Stimulated activated CD8-positive, alpha-beta memory T cell treated with anti-CD3 and anti-CD28 coated beads, Interleukin-15, amount 100 ng/mL, for 24 hours (primary cell): Measurements from ENCODE around the gene PPP1R14B.

Experiments
- DNase-seq: peaks from one replicate; pipeline ENCODE4 v3.0.0-alpha.2; 2020; ENCODE audit warnings: low read depth

PPP1R14B gene

DNA sequence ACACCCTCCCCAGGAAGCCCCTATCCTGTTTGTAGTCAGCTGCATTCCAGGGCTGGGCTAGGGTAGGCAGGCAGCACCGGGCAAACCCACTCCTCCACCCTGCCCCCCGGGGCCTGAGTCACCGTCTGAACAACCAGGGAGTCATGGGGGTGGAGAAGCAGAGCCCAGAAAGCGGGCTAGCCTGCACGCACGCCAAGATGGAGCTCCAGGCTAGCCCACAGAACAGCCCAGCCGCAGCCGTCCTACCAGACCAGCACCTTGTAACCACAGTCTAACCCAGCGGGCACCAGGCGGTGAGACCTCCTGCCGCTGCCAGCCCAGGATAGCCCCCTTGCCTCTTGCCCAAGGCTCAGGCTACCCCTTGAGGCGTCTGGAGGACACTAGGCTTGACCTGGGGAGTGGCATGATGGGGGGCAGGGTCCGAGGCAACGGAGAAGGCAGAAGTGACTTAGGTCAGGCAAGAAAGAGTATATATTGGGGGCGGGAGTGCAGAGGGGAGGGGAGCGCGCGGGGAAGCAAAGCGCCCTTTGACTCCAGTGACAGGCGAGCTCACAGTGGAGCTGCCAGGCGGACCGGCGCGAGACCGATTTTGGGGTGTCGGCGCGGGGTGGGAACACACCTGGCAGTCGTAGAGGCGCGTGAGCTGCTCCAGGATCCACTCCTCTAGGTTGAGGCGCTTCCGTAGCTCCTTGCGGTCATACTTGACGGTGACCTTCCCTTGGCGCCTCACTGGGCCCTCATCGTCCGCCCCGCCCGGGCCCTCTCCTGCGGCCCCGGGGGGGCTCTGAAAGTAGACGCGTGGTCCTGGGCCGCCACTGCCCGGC lies 734 bp downstream of the PPP1R14B start:
- peak; percentile 48 for DNase-seq

DNA sequence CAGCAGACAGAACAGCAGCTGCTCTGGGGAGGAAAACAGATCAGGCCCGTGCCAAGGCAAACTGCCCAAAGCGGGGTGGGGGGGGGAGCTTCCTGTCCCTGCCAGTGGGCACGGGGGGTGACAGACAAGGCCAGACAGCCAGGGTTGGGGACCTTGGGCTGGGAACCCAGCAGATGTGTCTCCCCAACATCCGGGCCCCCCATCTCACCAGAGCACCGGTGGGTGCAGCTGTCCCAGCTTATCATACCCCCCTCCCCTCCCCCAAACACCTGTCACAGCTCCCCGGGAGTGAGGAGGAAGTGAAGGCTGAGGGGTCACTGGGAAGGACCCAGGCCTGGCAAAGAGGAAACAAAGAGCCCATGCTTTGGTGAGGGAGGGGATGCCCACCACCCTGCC lies 1.3 kb downstream of the PPP1R14B start:
- no peak for DNase-seq

DNA sequence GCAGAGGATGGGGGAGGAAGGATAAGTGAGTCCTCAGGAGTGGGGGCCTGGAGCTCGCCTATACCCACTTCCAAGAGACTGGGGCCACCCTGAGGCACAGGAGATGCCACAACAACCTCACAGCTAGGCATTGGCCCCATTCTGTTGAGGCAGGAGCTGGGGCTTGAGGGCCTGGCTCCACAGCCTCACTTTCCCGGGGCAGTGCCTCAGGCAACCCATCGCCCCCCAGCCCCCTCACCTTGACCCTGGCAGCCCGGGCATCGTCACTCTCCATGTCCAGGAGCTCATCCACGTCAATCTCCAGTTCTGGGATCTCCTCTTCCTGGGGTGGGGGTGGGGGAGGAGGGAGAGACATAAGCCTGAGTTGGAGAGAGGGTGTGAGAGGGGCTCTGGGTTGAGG lies 1.8 kb downstream of the PPP1R14B start:
- DNase-seq, result no peak

DNA sequence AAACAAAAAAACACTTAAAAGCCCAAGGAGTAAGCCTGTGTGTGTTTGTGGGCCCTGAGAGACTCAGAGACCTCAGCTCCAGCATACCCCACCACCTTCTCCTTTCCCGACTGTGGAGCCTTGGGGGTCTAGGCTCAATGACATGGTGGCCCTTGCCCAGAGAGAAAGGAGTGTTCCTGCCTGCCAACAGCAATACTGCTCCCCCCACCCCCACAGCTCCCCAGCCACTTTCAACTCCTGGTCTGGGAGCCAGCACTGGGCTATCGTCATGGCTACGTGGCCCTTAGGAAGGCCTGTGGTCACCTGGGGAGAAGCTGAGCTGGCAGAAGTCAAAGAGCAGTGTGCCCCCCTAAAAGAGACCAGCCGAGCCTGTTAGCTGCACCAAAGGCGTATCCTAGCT lies 2.6 kb downstream of the PPP1R14B start:
- no peak for DNase-seq

DNA sequence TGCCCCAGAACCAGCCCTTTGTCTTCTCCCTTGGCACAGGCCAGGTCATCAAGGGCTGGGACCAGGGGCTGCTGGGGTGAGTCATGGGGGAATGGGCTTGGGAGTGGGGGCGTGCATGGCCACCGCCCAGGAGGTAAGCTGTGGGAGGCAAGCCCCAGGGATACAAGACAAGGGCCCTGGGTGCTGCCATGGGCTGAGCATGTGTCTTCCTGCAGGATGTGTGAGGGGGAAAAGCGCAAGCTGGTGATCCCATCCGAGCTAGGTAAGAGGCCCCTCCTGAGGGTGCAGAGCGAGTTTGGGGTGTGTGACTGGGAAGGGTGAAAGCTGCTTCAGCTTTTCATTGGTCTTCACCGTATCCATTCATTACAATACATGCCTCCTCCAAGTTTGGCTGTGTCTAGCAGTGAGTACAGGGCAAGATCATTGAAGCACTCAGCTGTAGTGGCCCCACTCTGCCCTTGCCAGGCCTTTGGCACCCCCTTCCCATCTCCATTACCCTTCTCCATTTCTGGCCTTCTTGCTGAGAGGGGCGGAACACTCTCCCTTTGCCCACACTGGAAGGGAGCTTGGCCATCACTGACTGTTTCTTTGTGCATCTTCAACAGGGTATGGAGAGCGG lies 3.4 kb downstream of the PPP1R14B start:
- DNase-seq, result no peak

DNA sequence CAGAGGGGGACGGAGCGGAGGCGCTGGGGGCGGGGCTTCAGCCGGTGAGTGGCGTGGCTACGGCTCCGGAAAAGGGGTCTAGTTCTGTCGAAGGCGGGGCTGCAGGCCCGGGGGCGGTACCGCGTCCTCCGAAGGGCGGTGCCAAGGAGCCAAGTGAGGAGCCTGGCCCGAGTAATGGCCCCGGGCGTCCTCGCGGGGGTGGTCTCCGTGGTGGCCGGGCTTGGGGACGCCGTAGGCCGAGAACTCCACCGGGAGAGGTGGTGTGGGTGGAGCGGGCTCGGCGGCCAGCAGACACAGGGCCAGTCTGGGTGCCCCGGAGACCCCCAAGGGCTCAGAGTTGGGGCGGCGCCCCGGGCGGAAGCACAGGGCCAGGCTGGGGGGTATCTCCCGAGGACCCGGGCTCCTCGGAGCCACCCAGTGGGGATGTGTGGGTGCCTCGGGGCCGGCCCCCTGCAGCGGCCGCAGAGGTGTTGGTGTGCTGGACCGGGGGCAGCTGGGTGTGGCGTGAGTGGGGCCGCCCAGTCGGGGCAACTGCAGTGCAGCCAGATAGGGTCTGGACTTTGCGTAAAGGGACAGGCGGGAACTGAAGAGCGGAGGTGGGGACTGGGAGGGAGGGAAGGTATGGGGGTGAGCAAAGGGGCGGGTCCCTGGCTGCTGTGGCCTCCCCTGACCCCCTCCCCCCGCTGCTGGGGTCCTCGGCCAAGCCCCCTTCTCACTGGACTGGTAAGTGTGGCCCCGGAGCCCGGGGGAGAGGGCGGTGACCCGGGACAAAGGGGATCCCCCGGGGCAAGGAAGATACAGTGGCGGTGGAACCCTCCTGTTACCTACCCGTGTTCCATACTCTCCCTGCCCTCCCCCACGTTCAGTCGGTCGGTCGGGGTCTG lies 5.0 kb downstream of the PPP1R14B start:
- DNase-seq, result no peak

DNA sequence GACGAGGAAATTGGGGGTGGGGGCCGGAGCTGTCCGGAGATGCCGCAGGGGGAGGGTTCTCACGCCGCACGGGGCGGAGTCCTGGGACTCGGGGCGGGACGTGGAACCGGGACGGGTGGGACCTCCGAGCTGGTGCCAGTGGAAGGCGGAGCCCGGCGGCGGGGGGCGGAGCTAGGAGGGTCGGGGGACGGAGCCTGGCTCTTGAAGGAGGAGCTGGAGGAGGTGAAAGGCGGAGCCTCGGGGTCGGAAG lies 5.6 kb downstream of the PPP1R14B start:
- DNase-seq, result peak; percentile 99

DNA sequence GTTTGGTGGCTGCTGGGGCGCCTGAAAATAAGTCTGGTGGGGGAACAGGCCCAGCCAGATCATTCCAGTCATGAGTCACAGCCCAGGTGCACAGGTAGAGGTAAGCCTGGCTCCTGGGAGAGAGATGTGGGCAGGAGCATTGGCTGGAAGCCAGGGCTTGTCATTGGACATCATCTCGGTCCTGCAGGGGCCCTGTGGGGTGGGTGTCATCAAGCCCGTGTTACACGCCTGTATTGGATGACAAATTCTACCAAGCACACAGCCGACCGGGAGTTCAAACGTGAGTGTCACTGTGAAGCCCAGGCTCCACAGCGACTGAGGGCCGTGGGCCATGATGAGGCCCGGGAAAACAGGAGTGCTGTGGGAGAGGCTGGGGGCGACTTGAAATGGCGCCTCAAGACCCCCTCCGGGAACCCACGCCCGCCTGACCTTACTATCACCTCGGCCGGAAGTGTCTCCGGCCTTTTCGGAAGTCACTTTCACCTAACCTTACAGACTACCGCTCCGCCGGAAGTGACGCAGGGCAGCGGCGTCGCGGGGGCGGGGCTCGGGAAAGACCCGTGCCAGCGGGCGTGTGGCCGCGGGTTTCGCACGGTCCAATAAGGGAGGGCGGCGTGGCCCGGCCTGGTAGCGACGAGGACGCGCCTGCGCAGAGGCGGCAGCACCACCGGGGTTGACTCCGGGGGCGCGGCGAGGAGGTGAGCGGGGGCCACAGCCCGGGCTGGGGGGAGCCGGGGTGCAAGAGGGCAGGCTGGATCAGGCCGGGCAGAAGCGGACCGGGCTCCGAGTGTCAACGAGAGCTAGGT lies 6.1 kb downstream of the PPP1R14B start, which contains the start of gene FKBP2:
Gene FKBP2 (plus strand): TSS at position 661 of the 806 bp plus-strand sequence. CDS start 1,293 bp downstream, outside the sequence.
- peak; percentile 96 for DNase-seq

DNA sequence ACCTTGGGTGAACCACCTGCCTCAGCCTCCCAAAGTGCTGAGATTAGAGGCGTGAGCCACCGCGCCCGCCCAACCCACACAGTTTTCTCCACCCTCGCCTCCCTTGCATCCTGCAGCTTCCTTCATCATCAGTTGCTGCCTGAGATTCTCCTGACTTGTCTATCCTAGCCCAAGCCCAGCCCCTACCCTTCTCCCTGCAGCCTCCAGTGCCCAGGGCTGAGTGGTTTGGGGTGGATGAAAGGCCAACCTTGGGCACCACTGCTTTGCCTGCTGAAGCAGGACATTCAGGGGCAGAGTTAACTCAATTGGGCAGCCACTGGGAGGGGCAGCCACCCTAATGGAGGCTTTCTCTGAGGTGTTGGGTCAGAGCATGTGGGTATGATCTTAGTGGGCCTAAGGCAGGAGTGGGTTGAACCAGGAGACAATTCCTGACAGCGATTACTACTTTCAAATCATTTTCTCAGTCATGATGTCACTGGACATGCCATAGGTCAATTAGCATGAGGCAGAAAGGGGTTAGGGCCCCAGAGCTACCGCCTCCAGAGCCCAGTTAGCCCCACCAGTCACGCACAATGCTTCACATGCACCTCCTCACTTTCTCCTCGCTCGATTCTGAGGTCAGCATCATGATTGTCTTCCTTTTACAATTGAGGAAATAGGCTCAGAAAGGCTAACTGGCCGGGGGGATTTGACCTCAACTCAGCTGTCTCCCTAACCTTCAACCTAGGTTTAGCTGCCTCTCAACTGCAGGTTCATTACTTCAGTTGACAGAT lies 6.9 kb downstream of the PPP1R14B start:
- no peak for DNase-seq

DNA sequence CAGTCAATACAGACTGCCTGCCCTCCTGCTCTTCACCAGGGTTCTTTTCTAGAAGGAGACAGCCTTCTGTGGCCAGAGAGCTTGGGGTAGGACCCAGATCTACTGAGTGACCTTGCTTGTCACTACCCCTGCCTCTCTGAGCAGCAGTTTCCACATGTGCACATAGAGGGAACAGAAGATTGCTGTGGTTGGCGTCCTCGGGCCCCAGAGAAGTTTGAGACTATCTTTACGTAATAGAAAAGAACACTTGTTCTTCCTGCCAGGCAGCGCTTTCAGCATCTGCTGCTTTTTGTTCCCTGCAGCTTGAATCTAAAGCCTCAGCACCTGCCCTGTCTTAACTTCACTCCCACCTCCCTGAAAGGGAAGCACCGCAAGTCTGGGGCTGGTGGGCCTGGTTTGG lies 7.7 kb downstream of the PPP1R14B start:
- DNase-seq, result no peak

DNA sequence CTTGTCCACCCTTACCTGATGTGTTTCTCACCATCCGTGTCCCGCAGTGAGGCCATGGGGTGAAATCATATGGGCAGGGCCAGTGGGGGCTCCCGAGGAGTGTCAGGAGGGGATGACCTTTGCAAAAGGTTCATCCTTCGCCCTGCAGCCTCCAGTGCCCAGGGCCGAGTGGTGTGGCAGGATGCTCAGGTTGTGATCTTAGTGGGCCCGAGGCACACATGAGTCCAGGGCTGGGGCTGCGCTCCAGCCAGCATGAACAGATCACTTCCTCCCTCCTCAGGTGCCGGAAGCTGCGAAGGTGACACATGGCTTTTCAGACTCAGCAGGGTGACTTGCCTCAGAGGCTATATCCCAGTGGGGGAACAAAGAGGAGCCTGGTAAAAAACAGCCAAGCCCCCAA lies 8.7 kb downstream of the PPP1R14B start:
- no peak for DNase-seq

DNA sequence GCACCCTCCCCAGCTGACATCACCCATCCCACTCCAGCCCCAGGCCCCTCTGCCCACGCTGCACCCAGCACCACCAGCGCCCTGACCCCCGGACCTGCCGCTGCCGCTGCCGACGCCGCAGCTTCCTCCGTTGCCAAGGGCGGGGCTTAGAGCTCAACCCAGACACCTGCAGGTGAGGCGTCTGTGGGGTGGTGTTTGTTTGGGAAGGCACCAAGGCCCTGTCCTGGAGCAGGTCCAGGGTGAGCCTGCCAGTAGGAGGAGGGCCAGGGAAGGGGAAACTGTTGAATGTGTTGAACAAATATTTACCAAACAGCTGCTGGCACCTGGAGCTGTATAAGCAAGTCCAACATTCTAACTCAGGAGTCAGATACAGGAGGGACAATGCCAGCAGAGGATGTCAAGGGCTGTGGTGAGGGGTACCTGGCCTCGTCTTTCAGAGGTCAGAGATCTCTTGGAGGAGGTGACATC lies 9.2 kb downstream of the PPP1R14B start:
- no peak for DNase-seq

DNA sequence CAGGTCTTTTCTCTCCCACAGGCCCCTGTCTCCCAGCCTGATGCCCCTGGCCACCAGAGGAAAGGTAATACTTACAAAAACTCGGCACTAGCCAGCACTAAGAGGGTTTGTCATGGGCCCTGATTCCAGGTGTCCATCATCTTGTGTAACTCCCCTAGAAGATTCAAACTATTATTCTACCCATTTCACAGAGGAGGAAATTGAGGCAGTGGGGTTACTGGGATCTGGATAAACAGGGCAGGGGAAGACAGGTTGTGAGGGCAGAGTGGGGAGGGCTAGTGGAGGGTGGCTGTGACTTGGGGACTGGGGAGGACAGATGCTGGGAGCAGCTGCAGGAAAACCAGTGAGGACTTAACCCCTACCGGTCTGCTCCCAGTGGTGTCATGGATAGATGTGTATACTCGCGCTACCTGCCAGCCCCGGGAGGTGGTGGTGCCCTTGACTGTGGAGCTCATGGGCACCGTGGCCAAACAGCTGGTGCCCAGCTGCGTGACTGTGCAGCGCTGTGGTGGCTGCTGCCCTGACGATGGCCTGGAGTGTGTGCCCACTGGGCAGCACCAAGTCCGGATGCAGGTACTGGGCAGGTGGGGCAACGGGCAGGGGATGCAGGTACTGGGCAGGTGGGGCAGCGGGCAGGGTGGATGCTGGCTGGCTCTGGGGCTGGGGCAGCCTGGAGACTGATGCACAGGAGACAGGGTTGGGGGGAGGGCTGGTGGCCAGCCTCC lies 11.1 kb downstream of the PPP1R14B start:
- no peak for DNase-seq

DNA sequence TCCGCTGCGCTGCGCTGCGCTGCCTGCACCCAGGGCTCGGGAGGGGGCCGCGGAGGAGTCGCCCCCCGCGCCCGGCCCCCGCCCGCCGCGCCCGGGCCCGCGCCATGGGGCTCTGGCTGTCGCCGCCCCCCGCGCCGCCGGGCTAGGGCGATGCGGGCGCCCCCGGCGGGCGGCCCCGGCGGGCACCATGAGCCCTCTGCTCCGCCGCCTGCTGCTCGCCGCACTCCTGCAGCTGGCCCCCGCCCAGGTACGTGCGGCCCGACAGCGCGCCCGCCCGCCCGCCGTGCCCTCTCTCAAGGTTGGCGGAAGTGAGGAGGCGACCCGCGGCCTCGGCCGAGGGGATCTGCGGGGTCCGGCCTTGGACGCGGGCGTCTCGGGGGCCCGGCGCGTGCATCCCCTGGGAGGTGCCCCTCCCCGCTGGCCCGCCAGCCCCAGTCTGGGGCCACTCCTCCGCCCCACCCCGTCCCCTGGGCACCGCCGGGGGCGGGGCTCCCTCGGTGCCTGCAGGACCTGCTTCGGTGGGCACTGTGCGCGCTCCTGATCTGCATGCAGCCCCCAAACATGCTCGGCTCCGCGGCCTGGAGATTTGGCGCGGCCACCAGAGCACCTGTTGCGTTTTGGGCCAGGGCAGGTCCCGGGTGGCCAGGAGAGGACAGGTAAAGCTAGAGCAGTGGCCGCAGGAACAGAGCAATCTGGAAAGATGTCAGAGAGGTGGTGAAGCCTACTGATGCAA lies 11.9 kb downstream of the PPP1R14B start:
- no peak for DNase-seq

DNA sequence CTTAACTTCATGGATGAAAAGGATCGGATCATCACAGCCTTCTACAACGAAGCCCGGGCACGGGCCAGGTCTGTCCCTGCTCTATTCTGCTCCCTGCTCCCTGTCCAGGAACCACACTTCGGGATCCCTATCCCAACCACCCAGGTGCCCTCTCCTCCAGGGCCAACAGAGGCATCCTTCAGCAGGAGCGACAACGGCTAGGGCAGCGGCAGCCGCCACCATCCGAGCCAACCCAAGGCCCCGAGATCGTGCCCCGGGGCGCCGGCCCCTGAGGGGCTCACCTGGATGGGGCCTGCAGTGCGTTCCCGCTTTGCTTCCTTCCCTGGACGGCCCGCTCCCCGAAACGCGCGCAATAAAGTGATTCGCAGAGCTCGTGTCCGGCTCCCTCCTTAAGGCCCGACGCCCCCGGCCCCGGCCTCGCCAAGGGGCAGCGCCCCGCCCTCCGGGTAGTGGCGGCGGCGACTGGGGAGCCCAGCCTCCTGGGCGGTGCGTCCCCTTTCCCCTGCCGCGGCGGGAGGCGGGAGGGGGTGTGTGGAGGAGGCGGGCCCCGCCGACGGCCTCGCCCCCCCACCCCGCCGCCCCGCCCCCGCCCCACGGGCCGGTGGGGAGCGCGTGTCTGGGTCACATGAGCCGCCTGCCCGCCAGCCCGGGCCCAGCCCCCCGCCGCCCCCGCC lies 12.7 kb downstream of the PPP1R14B start, which contains the start of gene VEGFB:
Gene VEGFB (plus strand): TSS at position 672 of the 674 bp plus-strand sequence. CDS start 250 bp downstream, outside the sequence.
- DNase-seq, result peak; percentile 42

DNA sequence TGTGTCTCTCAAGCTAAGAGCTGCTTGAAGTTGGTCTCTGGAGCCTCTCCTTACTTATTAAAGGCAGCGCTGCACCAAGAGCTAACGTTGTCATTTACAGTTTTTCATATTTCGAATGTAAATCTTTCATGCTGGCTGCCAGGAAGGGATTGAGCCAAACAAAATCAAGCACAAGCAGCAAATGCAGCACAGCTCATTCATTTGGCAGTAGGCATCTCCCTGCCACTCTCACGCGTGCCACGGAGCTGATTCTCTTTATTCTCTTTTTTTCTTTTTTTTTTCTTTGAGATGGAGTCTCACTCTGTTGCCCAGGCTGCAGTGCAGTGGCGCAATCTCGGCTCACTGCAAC lies 13.8 kb downstream of the PPP1R14B start:
- no peak for DNase-seq

DNA sequence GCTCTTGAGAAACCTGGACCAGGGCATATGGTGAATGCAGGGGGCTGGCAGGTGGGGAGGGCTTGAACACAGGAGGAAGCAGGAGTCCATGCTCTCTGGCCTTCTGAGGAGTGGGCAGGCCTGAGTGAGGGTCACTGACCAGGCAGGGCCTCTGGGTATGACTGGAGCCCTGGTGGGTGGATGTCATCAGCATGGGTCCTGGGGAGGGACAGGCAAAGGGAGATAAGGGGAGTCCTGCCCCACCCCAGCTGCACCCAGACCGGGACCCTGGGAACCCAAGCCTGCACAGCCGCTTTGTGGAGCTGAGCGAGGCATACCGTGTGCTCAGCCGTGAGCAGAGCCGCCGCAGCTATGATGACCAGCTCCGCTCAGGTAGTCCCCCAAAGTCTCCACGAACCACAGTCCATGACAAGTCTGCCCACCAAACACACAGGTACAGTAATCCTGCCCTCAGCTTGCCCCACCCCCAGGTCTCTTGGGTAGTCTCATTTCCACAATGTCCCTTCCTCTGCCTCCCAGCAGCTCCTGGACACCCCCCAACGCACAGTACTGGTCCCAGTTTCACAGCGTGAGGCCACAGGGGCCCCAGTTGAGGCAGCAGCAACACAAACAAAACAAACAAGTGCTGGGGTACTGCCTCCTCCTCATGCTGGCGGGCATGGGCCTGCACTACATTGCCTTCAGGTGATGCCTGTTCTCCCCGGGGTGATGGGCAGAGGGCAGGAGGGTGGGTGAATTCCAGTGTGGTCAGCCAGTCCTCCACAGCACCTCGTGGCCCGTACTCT lies 14.4 kb downstream of the PPP1R14B start:
- DNase-seq, result no peak

DNA sequence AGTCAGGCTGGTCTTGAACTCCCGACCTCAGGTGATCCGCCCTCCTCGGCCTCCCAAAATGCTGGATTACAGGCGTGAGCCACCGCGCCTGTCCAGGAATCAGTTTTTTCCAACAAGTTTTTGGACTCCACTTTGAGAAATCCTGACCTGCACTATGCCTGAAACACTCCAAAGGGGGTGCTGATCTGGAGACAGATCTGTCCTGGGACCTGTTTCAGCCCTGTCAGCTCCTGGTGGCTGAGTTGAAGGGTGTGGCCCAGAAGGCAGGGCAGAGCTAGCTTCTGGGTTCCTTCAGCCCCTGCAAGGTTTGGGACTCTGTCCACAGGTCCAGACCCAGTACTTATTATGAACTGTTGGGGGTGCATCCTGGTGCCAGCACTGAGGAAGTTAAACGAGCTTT lies 15.2 kb downstream of the PPP1R14B start:
- no peak for DNase-seq
